Tibial nerve (tissue), 4 donors: ENCODE results near the gene STIM2.

Source experiments
- EP300 ChIP-seq, 2 donors: sonication (generic); formaldehyde crosslinking; IDR thresholded peaks; one replicate each; pipeline ENCODE4 v1.6.1; 2017; ENCODE audit warnings: antibody characterized with exemption in 2 of 2, mild to moderate bottlenecking in 1 of 2
- POLR2A ChIP-seq, 2 donors: fragments of 450-650 bp; IDR thresholded peaks; one replicate each; pipeline ENCODE4 v1.6.1; 2017; ENCODE audit warnings: antibody characterized with exemption in 2 of 2, mild to moderate bottlenecking in 2 of 2, moderate library complexity in 2 of 2
- TF ChIP-seq, protein P1 (sequence below), 5 experiments: fragments of 200-600 bp in 3 of 5; fragments of 450-650 bp in 2 of 5; sonication (generic) in 3 of 5; IDR thresholded peaks; one replicate each; pipeline ENCODE4 v1.5.1; 2016 to 2019; ENCODE audit warnings: antibody characterized with exemption in 5 of 5, mild to moderate bottlenecking in 3 of 5, moderate library complexity in 2 of 5

DNA sequence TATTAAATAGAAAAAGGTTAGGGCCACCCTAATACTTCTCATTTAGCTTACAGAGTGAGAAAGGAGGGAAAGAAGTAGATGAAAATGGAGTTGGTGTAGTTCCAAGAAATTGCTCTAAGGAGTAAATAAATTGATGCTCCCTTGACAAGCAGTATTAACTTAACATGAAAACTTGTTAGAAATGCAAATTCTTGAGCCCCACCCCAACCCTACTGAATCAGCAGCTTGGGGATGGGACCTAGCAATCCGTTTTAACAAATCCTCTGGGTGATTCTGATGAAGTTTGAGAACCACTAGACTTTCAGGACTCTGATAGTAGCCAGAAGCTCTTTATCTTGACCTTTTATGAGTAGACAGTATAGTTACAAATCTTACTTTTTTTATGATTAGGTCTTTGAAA, 74.8 kb downstream of the STIM2 start:
- TF ChIP-seq, protein P1, sequence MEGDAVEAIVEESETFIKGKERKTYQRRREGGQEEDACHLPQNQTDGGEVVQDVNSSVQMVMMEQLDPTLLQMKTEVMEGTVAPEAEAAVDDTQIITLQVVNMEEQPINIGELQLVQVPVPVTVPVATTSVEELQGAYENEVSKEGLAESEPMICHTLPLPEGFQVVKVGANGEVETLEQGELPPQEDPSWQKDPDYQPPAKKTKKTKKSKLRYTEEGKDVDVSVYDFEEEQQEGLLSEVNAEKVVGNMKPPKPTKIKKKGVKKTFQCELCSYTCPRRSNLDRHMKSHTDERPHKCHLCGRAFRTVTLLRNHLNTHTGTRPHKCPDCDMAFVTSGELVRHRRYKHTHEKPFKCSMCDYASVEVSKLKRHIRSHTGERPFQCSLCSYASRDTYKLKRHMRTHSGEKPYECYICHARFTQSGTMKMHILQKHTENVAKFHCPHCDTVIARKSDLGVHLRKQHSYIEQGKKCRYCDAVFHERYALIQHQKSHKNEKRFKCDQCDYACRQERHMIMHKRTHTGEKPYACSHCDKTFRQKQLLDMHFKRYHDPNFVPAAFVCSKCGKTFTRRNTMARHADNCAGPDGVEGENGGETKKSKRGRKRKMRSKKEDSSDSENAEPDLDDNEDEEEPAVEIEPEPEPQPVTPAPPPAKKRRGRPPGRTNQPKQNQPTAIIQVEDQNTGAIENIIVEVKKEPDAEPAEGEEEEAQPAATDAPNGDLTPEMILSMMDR (IDR thresholded peaks at IDR 0.05), result no peak
- TF ChIP-seq POLR2A (IDR thresholded peaks at IDR 0.05), result no peak
- TF ChIP-seq EP300 (IDR thresholded peaks at IDR 0.05), result no peak
